GM21619 (cell line): Measurements from ENCODE around the gene CRY1.
"Not testable (repeated sequence)": the region's sequence is repeated elsewhere in the genome, so short reads cannot be mapped to it uniquely, and the experiment has no call there.

Source experiments
- ATAC-seq: cut with Tn5 transposase; IDR thresholded peaks from one replicate; pipeline ENCODE4 v1.9.1; 2021; ENCODE audit not compliant: unreplicated experiment

CRY1 gene

DNA sequence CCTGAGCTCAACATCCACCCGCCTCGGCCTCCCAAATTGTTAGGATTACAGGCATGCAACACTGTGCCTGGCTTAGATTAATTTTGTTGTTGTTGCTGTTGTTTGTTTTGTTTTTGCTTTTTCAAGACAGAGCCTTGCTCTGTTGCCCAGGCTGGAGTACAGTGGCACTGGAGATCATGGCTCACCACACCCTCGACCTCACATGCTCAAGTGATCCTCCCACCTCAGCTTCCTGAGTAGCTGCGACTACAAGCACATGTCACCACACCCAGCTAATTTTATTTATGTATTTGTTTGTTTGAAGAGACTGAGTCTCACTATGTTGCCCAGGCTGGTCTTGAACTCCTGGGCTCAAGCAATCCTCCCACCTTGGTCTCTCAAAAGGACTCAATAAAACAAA is 26.7 kb downstream of the CRY1 start:
- no peak for ATAC-seq

DNA sequence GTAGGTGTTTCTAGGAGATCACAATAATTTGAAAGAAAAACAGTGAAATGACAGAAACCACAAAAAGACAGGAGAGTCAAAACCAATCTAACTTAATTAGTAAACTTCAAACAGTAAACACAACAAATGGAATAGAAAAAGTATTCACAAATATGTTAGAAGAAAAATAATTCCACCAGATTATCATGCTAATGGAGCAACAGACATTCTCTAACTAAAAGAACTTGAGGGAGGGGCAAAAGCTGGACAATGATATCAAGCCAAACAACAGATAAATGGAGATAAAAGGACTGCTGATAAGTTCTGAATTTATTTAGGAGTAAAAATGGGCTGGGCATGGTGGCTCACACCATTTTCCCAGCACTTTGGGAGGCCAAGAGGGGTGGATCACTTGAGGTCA is 28.7 kb downstream of the CRY1 start:
- ATAC-seq, result no peak

DNA sequence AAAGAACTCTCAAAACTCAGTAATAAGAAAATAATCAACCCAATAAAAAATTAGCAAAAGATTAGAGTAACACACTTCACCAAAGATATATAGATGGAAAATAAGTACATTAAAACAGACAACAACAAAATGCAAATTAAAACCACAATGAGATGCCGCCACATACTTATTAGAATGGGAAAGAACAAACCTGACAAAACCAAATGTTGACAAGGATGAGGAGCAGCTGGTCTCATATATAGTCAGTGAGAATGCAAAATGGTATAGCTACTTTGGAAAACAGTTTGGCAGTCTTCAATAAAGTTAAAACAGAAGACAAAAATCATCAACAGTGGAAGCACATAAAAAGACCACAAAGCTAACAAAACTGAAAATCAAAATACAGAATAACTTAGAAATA is 29.1 kb downstream of the CRY1 start:
- no peak for ATAC-seq

DNA sequence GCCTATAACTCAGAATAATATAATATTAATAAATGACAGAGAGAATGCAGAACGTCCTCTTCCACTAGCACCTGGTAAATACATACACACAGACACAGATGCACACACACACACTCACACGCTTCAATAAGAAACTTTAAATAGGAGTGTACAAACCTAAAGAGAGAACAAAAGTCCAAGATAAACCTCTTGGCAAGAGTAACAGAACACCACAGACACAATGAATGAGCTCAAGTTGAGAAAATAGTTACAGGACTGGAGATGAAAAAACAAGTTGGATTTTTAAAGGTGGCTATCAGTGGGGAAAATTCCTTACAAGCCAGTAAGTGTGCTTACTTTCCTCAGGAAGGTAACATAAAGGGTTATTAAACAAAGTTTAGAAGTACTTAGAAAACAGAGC is 35.2 kb downstream of the CRY1 start:
- ATAC-seq, result no peak

DNA sequence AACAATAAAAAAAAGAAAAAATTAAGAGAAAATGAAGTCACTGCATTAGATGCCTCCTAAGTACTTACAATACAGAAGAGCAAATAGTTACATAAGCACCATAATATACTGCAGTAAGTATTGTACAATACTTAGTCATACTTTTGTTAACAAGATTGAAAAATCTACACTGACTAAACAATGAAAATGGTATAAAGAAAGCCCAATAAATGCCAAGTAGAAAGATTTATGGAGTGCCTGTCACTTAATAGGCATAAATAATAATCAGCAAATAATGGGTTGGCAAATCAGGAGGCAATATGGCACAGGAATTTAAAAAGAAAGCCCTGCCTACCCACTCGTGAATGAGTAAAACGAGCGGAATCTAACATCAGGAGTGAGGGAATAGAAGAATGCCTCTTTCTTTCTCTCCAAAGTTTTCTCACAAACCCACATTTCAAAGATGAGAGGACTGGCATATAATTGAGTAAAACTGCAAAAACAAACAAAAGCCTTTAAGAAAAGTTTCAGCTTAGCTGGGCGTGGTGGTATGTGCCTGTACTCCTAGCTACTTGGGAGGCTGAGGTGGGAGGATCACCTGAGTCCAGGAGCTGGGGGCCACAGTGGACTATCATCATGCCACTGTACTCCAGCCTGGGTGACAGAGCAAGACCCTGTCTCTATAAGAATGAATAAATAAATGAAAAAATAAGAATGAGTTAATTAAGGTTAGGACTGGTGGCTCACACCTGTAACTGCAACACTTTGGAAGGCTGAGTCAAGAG is 36.1 kb downstream of the CRY1 start:
- ATAC-seq, result no peak

- no peak for ATAC-seq
Measured at GRCh38 chr12:107053709-107054108, 39.6 kb downstream of the CRY1 start.

DNA sequence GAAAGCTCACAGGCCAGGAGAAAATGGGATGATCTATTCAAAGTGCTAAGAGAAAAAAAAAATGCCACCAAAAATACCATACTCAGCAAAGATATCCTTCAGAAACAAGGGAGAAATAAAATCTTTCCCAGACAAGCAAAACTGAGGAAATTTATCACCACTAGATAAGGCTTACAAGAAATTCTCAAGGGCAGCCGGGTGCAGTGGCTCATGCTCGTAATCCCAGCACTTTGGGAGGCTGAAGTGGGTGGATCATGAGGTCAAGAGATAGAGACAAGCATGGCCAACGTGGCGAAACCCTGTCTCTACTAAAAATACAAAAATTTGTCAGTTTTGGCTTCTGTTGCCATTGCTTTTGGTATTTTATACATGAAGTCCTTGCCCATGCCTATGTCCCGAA is 48.2 kb downstream of the CRY1 start:
- ATAC-seq, result no peak

GRCh38 chr12:107042801-107043200 is 50.5 kb downstream of the CRY1 start:
- no peak for ATAC-seq

DNA sequence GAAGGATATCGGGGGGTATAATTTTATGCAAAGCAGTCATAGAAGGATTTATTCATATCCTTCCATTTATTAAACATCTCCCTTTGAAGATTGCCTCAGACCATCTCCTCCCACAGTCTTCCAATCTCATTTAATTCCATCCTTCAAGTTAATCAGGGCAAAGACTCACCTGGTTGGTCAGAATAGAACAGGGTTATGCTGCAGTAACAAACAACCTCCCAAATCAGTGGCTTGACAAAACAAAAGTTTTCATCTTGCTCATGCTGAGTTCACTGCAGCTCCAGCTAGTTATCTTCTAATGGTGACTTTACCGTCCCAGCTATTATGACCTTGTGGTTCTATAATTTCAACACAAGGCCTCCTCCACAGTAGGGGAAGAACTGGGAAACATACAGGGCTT is 57.6 kb downstream of the CRY1 start:
- ATAC-seq, result no peak

- ATAC-seq, result no peak
Measured at GRCh38 chr12:107033758-107034739, 59.3 kb downstream of the CRY1 start.

DNA sequence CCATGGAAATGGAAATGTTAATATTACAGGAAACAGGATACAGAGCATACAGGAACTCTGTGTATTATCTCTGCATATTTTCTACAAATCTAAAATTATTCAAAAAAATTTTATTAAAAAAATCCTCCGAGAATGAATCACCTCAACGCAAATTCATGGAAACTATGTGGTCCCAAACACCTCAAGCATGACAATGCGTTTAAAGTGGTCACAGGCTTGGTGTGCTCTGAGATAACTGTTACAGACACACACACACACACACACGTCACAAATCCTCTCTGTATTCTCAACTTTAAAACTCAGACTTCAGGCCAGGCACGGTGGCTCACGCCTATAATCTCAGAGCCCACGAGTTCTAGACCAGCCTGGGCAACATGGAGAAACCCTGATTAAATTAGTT is 61.1 kb downstream of the CRY1 start:
- ATAC-seq, result no peak

DNA sequence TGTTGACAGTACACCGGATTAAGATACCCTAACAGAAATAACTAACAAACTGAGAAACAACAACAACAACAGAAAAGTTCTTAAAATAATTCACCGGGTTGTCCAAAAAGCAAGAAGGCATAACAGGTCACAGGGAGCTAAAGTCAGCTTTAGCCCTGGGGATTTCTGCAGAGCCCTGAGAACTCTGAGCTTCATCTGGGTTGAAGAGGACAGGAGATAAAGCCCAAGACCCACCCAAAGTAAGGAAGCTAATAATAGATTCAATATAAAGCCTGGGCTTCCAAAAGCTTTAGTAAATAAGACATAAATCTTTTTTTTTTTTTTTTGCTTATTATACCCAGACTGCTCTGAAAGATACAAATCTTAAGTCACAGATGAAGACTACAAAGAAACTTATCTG is 62.3 kb downstream of the CRY1 start:
- no peak for ATAC-seq

DNA sequence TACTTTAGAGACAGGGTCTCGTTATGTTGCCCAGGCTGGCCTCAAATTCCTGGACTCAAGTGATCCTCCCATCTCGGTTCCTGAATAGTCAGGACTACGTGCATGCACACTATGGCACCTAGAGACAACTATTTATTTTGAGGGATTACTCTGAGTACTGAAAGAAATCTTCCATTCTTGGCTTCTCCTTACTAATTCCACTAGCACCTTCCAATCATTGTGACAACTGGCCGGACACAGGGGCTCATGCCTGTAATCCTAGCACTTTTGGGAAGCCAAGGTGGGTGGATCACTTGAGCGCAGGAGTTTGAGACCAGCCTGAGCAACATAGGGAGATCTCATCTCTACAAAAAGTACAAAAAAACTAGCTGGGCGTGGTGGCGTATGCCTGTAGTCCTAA is 64.3 kb downstream of the CRY1 start:
- no peak for ATAC-seq

DNA sequence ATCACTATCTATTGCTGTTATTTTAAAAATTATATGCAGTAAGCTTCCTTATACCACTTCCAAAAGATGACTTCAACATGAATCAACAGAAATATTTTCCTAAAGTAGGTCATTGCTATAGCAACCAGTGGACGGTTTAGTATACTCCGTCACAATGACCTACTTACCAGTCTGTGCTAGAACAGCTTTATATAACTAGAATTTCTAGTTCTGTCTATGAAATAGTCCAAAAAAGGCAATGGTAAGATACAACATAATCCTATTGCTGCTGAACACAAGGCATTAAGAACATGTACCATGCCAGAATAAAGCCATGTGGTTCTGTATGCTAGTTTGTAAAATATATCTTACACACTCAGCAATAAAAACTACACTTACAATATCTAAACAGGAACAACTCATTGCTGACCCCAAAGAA is 65.7 kb downstream of the CRY1 start:
- no peak for ATAC-seq

DNA sequence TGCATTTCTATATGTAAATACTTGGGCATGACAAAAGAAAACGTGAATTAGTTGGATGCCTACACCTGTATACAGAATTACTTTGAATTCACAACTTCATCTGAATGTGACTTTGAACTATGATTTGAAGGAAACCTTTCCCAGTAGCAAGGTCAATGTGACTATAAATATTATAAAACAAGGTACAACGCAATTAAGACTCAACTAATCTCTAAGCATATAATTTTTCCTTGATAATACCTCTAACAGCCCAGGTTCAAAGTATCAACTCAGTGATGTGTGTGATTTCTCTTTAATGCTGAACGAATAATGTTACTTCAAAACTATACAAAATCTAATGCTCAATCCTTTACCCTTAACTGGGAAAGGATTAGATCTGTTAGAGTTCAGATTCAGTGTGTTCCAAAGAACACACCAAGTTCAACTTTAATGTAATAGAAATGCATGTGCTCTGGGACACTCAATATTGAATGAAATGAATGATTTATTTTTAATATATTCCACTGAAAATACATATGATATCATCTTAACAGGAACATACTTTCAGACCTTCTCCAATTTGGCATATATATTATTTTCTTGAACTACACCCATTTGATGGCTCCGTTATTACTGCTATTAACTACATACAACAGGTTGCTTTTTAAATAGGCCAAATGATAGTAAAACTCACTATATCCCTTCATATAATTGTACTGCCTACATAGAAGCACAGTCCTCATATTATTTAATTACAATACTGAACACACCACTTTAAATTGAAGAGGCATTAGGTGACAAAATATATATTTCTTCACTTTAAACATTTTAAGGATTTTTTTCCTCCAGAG is 66.3 kb downstream of the CRY1 start:
- no peak for ATAC-seq

DNA sequence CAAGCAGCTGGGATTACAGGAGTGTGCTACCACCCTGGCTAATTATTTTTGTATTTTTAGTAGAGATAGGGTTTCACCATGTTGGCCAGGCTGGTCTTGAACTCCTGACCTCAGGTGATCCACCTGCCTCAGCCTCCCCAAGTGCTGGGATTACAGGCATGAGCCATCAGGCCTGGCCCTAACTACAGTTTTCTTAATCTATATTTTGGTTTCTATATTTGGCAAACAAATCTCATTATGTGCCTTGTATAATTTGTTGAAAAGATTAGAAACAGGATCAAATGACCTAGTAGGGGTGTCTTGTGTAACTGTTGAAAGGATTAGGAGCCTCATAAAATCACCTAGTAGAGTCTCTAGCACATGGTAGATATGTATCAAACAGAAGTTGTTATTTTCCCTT is 67.0 kb downstream of the CRY1 start:
- ATAC-seq, result not testable (repeated sequence)

GRCh38 chr12:107025671-107026070 is 67.7 kb downstream of the CRY1 start:
- ATAC-seq, result no peak

- no peak for ATAC-seq
Measured at GRCh38 chr12:107019546-107019945, 73.8 kb downstream of the CRY1 start.

DNA sequence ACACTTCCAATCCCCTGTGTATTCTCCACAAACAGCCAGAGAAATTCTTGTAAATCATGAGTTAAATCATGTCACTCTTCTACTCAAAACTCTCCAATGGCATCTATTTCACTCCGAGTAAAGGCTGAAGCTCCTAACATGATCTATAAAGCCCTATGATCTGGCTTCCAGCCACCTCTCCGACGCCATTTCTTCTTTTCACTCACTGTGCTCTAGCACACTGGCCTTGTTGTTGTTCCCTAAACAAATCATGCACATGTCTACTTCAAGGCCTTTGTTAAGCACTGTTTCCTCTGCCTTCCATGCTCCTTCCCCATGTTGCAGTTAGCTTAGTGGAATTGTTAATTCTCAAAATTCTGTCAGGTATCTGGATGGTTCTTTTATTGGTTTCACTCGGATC is 76.3 kb downstream of the CRY1 start:
- no peak for ATAC-seq

DNA sequence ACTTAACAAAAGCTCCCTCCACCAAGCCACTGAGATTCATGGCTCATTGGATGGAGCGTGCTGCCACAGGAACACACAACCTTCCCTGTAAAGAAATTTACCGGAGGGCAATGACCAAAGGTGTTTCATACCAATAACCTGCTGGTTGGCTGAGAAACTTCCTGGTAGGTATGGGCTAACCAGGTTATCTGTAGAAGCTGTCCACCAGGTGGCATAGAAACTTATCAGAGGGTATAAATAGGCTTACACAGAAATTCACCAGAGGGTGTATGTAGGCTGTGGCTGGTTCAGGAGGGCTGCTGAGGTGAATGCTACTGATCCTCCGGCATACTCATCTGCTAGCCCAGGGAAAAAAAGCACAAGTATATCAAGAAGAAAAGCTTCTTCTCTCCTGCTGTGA is 79.3 kb downstream of the CRY1 start:
- ATAC-seq, result no peak

GRCh38 chr12:107012736-107013425 is 80.5 kb downstream of the CRY1 start:
- no peak for ATAC-seq
